SK-N-DZ (cell line): ENCODE measurements around the gene SCNN1A.

Experiments used
- DNase-seq: peaks from one replicate; pipeline ENCODE4 v3.0.0-alpha.2; 2015; ENCODE audit warnings: low spot score

The SCNN1A gene

DNA sequence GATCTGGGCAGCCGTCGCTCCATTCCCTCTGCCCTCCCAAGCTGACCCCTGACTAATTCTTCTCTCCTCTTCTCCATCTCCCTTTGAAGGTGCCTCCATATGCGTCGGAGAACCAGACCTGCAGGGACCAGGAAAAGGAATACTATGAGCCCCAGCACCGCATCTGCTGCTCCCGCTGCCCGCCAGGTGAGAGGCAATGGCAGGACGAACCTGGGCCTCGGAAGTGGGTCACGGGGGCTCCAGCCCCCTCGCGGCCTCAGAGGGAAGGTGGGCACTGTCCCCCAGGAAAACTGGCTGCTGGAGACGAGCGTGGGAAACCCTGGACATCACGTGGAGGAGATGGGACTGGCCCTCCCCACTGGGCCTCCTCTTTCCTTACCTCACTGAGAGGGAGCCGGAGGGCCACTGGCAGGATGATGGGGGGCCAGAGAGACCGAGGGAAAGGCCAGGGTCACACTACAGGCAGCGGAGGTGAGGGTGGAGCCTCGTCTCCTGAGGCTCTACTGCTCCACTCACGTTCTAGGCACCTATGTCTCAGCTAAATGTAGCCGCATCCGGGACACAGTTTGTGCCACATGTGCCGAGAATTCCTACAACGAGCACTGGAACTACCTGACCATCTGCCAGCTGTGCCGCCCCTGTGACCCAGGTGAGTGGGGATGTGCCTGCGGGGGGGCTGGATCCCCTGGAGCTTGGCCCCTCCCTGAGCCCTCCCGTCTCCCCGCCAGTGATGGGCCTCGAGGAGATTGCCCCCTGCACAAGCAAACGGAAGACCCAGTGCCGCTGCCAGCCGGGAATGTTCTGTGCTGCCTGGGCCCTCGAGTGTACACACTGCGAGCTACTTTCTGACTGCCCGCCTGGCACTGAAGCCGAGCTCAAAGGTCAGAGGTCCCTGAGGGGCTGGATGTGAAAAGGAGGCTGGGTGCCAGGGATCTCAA is 9.4 kb upstream of the SCNN1A start:
- no peak for DNase-seq

DNA sequence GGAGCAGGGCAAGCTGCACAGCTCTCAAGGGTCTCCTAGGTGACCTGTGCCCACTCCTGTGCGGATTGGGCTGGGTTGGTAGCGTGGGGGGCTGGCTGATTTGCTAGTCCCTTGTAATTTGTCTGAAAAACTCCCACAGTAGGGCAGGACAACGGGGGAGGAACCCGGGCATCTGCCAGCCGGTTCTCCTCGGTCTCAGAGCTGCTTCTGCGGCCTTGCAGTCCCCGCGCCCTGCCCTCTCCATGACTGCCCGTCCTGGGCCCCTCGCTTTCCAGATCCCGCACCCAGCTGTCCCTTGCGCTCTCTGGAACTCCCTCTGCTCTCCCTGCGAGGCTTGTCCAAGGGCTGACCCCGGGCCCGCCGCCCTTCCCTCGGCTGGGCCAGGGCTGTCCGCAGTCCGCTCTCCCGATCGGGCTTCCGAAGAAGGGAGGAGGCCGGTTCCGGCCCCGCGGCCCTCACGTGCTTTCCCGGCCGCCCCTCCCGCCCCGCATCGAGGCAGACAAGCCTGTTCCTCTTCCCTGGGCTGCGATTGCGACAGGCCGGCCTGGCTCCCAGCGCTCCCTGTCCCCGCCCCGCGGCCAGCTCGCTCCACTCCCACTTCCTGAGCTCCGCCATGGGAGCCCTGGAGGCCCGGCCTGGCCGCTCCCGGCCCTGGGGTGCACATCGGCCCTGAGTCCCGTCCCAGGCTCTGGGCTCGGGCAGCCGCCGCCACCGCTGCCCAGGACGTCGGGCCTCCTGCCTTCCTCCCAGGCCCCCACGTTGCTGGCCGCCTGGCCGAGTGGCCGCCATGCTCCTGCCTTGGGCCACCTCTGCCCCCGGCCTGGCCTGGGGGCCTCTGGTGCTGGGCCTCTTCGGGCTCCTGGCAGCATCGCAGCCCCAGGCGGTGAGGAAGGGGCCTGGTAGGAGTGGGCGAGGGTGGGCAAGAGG is 8.5 kb upstream of the SCNN1A start, which contains the start of gene LTBR:
LTBR (plus strand) TSS at position 591 of the 927 bp plus-strand sequence; CDS start at position 788, 197 bp downstream.
- peak; percentile 78 for DNase-seq

DNA sequence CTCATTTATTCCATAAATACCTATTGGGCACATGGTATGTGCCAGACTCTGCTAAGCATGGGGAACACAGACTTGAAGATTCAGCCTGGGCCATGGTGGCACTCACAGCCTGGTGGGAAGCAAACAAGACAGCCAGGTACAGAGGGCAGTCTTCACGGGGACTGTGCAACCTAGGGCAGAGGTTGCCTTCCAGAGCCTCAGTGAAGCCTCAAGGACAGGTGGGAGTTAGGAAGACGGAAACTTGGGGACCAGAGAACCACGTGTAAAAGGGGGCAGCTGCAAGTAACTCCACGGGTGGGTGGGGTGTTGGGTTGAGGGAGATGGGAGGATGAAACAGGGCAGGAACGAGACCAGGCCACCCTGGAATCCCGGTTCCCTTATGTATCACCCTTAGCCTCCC is 7.6 kb upstream of the SCNN1A start:
- no peak for DNase-seq

DNA sequence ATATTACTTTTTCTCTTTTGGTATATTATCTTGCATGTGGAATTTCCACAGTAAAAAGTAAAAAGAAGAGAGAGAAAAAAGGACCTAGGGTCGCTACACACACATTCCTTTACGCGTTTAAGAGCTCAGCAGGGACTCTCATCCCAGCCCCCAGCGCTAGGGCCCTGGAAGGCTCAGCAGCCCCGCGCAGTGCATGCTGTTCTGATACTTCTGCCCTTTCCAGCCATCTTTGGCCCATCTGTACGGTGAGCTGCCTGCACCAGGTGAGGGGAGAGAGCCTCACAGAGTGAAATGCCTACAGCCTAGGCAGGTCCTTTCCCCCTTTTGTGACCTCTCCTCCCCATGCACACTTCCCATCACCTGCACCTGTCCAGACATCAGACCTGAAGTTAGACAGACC is 7.0 kb upstream of the SCNN1A start:
- DNase-seq, result no peak

DNA sequence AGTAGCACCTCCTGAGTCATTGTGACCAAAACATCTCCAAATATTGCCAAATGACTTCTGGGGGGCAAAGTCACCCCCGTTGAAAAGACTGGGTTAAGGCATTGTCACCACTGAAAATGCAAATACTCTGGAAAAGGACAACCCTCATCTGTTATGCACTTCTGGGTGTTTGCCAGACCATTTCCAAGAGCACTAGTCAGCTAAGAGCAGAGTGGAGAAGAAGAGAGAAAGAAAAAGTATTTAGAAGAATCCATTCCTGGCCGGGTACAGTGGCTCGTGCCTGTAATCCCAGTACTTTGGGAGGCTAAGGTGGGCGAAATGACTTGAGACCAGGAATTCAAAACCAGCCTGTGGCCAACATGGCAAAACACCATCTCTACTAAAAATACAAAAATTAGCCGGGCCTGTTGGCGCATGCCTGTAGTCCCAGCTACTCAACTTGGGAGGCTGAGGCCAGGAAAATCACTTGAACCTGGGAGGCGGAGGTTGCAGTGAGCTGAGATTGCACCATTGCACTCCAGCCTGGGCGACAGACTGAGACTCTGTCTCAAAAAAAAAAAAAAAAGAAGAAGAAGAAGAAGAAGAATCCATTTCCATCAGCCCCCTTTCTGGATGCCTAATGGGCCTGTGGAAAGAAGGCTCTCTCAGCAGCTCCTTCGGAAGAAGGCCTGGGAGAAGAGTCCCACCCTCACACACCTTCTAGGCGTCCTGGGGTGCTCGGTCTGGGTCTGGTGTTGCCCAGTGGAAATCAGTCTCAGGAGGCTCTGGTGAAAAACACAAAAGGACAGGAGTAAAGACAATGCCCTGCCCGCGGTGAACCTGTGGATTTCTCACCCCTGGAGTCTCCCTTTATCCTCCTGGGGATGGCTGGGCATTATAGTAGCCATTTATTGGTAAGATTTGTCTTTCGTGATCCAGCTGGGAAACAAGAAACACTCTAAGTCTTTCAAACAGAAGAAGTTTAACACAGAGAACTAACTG is 5.1 kb upstream of the SCNN1A start:
- no peak for DNase-seq

DNA sequence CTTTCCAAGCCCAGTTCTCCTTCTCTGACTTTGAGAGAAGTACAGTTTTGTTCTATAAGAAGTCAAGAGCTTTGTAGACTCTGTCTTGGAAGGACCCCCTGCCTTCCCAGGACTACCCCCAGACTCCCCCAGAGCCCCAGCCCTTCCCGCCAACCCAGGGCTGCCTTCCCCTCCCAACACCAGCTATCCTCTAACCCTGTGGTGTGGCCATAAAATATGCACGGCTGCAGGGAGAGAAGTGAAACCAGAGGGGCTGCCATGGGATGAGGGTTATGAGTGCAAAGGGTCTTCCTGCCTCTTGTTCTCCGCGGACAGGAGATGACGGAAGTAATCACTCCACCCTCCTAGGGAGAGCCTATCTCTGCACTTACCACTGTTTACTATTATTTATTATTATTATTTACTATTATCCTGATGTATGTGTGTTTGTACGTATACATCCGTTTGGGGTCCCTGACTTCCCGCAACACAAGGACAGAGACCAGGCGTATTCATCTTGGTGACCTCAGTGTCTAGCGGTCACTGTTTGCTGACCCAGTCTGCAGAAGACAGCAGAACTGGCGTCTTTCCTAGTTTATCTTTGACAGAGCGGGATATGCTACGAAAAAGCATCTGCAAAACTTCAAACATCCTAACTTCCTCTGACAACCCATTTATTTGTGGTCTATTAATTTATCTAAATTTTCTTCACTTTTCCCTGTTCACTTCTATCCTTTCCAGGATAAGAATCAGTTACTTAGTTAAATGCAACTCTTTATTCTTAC is 3.5 kb upstream of the SCNN1A start:
- DNase-seq, result no peak

DNA sequence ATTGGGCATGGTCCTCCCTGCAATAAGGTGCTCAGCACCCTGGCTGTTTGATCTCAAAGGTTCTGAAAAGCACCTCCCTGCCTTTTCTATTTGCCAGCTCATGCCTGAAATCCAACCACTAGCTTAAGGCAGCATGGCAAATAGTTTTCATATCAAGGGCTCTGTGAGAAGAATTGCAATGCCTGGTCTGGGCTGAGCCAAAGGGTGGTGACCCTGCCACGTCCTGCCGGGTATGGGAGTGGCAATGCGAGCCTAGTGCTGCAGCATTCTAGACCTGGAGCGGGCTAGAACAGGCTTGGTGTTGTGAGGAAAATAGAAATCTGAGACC is 2.3 kb upstream of the SCNN1A start:
- DNase-seq, result no peak

DNA sequence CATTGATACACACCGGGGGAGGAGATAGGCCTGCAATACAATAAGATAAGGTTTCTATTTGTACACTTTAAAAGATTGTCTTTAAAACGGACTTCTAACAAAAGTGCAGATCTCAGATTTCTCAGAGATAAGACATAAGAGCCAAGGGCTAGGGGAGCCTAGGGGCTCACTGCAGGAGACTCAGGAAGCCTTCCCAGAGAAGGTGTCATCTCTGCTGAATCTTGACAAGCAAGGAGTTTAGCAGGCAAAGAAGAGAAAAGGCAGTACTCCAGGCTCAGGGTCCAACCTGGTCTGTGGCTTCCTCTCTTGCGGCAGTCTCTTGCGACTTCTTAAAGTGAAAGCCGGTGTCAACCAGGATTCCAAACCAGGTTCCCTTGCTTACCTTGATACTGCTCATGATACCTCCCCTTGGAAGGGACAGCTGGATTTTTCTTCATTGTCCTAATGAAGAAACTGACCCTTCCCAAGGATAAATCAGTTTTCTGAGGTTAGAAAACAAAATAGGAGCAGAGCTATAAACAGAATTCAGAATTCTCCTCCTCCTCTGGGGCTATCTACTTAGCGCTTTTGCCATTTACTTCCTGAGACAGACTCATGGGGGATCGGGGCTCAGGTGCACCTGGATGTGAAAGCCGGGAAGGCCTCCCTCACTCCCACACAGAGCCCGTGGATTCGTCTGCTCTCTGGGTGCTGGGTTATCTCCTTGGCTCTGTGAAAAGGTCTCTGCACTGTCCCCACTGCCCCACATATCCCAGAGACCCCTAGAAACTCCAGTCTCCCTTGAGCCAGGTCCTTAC is 1.7 kb upstream of the SCNN1A start:
- DNase-seq, result no peak

DNA sequence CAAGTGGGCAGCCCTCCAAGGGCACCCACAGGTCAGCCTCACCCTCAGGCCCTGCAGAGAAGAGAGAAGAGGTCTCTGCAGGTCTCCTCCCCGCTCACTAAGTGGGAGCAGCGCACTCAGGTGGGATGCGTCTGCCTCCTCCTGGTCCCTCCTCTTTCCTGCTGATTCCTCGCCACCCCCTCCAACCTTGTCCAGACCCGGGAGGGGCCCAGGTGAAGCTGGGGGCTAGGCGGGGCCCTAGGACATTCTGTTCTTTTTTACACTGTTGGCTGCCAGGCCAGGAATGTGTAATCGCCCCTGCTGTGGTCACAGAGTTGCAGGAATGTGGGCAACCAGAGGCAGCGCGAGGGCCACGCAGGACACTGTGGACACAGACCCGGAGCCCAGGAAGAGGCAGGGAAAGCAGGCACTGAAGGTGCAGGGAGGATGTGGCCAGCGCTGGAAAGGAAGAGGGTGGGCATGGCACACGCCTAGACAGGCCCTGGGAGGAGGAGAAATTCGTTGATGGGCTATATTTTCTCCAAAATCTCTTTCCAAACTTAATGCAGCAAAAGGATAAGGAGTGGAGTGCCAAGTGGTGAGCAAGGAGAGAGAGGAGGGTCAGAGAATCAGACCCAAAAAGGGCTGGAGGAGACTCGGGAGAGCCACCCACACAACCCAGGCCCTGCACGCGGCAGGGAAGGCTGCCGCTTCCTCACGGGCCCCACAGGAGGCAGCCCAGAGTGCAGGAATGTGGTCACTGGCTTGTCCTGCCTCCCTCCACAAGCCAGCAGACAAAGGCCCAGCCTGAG is 911 bp upstream of the SCNN1A start:
- no peak for DNase-seq

DNA sequence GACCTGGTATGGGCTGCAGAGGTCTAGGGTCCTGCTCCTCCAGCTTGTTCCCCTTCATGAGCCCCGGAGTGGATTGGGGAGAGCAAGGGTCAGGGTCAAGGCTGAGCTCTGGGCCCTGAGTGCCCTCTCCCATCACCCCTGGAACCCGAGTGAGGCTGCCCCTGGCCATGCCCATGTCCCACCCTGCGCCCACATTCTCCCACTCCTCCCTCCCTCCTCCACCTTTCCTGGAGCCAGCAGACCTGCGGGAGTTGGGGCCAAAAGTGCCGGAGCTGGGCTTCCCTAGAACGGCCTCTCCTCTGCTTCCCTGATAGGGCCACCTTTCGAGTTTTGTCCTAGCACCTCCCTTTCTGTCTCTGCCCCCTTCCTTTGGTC is 590 bp downstream of the SCNN1A start:
- DNase-seq, result no peak

DNA sequence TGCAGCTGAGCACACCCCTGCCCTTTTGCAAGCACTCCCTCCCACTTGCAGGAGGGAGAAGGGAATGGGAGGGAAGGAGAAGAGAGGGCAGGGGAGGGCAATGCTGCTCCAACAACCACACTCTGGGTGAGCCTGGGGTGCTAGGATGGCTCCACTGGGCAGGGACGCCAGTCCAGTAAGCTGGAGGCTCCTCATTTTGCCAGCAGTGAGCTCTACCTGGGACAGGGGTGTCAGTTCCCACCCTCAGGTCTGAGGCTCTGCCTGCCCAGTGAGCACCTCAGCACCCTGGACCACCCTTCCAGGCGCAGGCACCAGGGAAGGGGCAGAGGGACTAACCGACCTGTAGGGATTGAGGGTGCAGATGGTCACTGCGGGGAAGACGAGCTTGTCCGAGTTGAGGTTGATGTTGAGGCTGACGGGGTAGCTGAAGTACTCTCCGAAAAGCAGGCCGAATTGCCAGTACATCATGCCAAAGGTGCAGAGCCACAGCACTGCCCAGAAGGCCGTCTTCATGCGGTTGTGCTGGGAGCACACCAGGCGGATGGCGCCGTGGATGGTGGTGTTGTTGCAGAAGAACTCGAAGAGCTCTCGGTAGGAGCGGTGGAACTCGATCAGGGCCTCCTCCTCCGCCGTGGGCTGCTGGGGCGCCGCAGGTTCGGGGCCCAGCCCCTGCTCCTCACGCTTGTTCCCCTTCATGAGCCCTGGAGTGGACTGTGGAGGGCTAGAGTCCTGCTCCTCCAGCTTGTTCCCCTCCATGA is 1.2 kb downstream of the SCNN1A start:
- DNase-seq, result no peak

DNA sequence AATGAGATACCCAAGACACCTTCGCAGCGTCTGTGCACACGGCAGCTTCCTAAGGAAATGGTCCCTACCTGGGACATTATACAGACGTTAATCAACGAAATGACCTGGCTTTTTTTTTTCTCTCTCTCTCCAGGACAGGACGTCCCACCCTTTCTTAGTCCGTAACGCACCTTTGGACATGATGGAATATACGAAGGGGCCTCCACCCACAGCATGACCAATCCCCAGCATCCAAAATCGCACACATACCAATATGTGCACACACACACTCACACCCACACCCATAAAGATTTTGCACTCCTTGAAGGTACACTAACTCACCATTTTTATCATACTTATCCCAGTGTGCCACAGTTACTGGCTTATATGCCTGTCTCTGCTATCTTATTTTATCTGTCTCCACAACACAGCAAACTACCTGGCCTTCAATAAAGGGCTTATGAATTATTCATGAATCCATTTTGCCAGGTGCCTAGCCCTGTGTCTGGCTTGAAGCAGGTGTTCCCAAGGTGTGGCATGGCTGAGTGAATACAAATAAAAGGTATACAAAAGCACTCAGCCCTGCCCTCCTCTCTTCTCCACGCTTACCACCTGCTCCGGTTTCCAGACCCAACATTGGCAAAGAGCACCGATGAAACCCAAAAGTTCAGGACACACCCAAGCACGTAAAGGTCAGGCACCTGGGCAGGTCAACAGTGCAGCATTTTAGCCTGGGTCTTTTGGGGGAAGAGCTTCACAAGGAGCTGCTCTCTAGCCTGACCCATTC is 2.2 kb downstream of the SCNN1A start:
- DNase-seq, result no peak

DNA sequence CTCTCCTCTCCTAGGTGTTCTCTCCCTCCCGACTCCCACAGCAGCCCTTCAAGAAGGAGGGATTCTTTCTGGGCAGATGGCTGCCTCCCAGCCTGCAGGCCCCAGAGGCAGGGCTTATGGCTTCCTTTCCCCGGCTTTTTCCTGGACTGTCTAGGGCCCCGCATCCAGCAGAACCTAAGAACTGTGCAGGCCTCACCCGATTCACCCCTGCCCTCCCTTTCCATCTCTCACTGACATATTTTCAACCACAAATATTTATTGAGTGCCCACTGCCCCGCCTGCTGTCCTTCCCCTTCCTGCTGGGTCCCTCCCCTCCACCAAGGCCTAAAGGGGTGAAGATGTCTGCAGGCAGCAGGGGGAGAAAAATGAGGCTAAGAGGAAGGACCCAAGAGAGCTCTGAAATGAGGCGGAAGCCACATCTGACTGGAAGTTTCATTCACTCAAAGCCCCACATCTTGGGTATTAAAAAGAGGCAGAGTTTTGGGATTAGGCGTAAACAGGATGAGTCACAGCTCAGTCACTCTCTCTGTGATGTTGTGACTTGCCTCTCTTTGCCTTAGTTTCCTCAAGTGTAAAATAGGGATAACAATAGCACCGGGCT is 2.9 kb downstream of the SCNN1A start:
- DNase-seq, result no peak

DNA sequence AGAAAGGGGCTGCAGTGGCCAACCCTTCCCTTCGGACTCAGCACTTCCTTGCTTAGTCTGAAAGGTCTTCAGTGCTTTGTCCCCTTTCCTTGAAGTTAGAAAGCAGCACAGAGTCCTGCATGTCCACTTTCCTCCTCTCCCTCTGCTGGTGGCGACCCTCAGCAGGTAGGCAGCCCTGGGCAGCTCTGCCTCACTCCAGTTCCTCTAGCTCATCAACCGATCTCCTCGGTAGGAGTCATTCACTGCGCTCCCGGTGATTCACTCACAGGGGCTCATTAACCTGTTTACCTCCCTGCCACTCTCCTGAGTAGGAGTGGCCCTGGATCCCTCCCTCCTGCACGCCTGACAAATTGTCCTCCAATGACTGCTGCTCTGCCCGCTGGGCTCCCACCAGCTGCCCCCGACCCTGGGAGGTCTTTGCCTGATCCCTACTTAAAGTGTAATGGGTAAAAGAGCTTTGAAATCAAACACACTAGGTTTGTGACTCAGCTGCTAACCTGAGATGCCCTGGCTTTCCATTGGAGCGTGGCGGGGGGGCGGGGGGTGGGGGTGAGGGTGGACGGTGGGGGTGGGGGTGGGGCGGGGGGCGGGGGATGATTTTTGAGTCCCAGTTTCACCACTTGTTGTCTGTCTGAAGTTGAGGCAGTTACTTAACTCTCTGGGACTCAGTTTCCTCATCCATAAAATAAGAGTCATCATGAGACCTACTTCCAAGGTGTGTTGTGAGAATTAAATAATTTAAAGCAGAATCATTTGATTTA is 4.2 kb downstream of the SCNN1A start:
- peak; percentile 57 for DNase-seq

DNA sequence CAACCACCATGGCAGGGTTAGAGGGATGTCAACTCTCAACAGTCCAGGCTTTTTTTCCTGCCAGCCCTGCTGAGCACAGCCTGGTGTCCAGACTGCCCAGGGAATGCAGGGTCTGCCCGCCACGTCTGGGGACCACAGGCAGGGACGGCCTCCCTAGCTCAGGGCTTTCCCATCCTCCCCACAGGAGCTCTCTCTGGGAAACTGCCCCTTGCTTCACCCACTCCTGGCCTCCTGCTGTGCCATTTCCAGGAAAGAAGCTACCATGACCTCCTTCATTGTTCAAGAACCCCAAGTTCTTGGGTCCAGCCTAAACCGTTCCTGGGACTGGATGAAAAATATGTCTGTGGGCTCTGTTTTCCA is 4.8 kb downstream of the SCNN1A start:
- no peak for DNase-seq

DNA sequence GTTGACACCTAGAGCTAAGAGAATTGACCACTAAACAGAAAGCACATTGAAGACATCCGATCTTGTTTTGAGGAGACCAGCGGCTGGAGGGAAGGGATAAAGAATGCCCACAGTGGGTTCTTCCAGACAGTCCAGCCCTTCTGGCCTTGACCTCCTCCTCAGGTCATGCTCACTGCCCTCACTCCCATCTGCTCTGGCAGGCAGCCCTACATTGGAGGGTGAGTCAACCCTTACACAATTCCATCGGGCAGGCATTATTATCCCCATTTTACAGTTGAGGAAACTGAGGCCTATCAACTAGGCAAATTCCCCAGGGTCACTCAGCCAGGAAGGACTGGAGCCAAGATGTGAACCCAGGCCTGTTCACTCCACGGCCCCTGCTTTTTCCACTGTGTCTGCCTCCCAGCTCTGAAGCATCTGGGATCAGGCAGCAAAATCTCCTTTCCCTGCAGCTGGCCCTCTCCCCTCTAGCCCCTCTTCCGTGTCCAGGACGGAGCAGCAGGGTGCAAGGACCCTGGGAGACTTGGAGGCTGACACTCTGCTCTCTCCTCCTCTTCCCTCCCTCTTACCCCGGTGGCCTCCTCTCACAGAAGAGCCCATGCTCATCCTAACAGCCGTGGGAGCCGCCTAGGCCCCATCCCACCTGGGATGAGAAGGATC is 5.3 kb downstream of the SCNN1A start:
- no peak for DNase-seq
